HepG2 (cell line): ENCODE results near the gene RAP1GAP2. TPM values are rescaled to one million over a fixed set of nuclear protein-coding genes. Genes with fewer than 3 reads are reported as not detected.
A peak's percentile ranks its signal among the peaks of the same experiment; 100 is the strongest.

Source experiments
- ATAC-seq: fragments of 200-7000 bp; cut with Tn5 transposase; 3 replicates; pipeline ENCODE4 v1.9.1; 2020; ENCODE audit warnings: mild to moderate bottlenecking, moderate library complexity
- BruUV-seq: library from RNA; stranded (reverse); fragments of 400-500 nt; replicated peaks from 2 replicates; lab custom pipeline; 2021; lab: Mats Ljungman, UMichigan
- CTCF ChIA-PET: fragments of 300-600 bp; formaldehyde crosslinking; extraction: SDS; loops from one replicate; lab custom pipeline; 2021; ENCODE audit warnings: low total read pairs, inconsistent platforms, low intra/inter-chr PET ratio; lab: Yijun Ruan, JAX
- POLR2A ChIA-PET: fragments of 350-600 bp; sonication (Branson Sonifier 250); formaldehyde crosslinking; loops from one replicate; lab custom pipeline; 2020; ENCODE audit warnings: antibody characterized with exemption, inconsistent platforms; lab: Yijun Ruan, JAX
- DNase-seq: peaks from one replicate; pipeline ENCODE4 v3.0.0-alpha.2; 2015; ENCODE audit warnings: low spot score
- FAIRE-seq: peaks from 3 replicates; lab custom pipeline; 2011; peaks lifted over from hg19 to GRCh38; lab: Jason Lieb, UNC
- H2AFZ ChIP-seq: one replicate; pipeline ENCODE4 v1.6.1; 2011; ENCODE audit warnings: low read length, inconsistent platforms
- H3K27ac ChIP-seq: fragments of 300-600 bp; 3 replicates; pipeline ENCODE4 v1.8.0; 2011; ENCODE audit warnings: mixed run types, mild to moderate bottlenecking, mixed read lengths, low read length, inconsistent platforms; ENCODE audit not compliant: insufficient read depth; ENCODE audit errors: extremely low read length
- H3K27me3 ChIP-seq, 2 experiments: fragments of 200-600 bp in 1 of 2; 2 replicates in 1 of 2; 3 replicates in 1 of 2; pipeline versions ENCODE4 v1.6.0 to v1.8.0; 2011; ENCODE audit warnings: low read length in 2 of 2, mild to moderate bottlenecking in 2 of 2, moderate library complexity in 2 of 2, inconsistent platforms in 1 of 2; ENCODE audit not compliant: insufficient read depth in 2 of 2, control insufficient read depth in 1 of 2
- H3K36me3 ChIP-seq, 2 experiments: fragments of 200-600 bp in 1 of 2; replicated peaks in 1 of 2; 2 replicates in 1 of 2; 3 replicates in 1 of 2; pipeline versions ENCODE4 v1.5.1 to v1.8.0; 2011; ENCODE audit warnings: low read length in 2 of 2, inconsistent platforms in 1 of 2; ENCODE audit not compliant: insufficient read depth in 2 of 2, control insufficient read depth in 1 of 2
- H3K4me1 ChIP-seq: 2 replicates; pipeline ENCODE4 v1.5.1; 2012; ENCODE audit warnings: low read length, inconsistent platforms; ENCODE audit not compliant: insufficient read depth
- H3K4me2 ChIP-seq: 2 replicates; pipeline ENCODE4 v1.6.0; 2011; ENCODE audit warnings: low read depth, low read length, inconsistent platforms
- H3K4me3 ChIP-seq, 3 experiments: fragments of 200-600 bp in 1 of 3; sonication (generic), shearing (Covaris generic) in 1 of 3; replicated peaks in 1 of 3; 2 replicates each; pipeline ENCODE4 v1.5.1; 2011 to 2016; ENCODE audit warnings: low read length in 3 of 3, inconsistent platforms in 2 of 3, low read depth in 2 of 3, mild to moderate bottlenecking in 2 of 3, control low read depth in 1 of 3, mixed read lengths in 1 of 3; ENCODE audit not compliant: insufficient read depth in 1 of 3
- H3K79me2 ChIP-seq: one replicate; pipeline ENCODE4 v1.6.1; 2011; ENCODE audit warnings: low read length, inconsistent platforms; ENCODE audit not compliant: insufficient read depth
- H3K9ac ChIP-seq: 2 replicates; pipeline ENCODE4 v1.6.0; 2011; ENCODE audit warnings: mild to moderate bottlenecking, low read depth, low read length, inconsistent platforms; ENCODE audit not compliant: insufficient read depth
- H3K9me3 ChIP-seq: 2 replicates; pipeline ENCODE4 v1.5.1; 2012; ENCODE audit warnings: mild to moderate bottlenecking, low read length
- H4K20me1 ChIP-seq: 2 replicates; pipeline ENCODE4 v1.6.0; 2011; ENCODE audit warnings: inconsistent platforms, mild to moderate bottlenecking, low read length, moderate library complexity; ENCODE audit not compliant: insufficient read depth
- CCAR2 ChIP-seq: fragments of 200-400 bp; formaldehyde crosslinking; optimal IDR thresholded peaks from 2 replicates; pipeline ENCODE3; 2018; ENCODE audit warnings: low read depth, mild to moderate bottlenecking, low read length, moderate library complexity
- FOXA1 ChIP-seq, 2 experiments: fragments of 450-650 bp in 1 of 2; sonication (generic) in 1 of 2; formaldehyde crosslinking in 1 of 2; IDR thresholded peaks; 2 replicates each; pipeline versions ENCODE4 v1.4.0 to v1.6.1; 2016 to 2020; ENCODE audit warnings: missing genetic modification reagents in 1 of 2
- GPN1 ChIP-seq: sonication (generic); formaldehyde crosslinking; IDR thresholded peaks from 2 replicates; pipeline ENCODE4 v1.5.1; 2020; ENCODE audit warnings: missing genetic modification reagents, borderline replicate concordance
- JUN ChIP-seq: sonication (generic); formaldehyde crosslinking; IDR thresholded peaks from 2 replicates; pipeline ENCODE4 v1.4.0; 2020; ENCODE audit warnings: mild to moderate bottlenecking, missing genetic modification reagents
- MXD3 ChIP-seq: IDR thresholded peaks from 2 replicates; pipeline ENCODE4 v1.6.1; 2016; ENCODE audit warnings: mild to moderate bottlenecking, missing biosample characterization, missing genetic modification reagents
- MXI1 ChIP-seq: IDR thresholded peaks from 3 replicates; pipeline ENCODE4 v1.6.1; 2012; ENCODE audit warnings: low read depth, low read length, inconsistent platforms, borderline replicate concordance
- NFIC ChIP-seq: IDR thresholded peaks from 2 replicates; pipeline ENCODE4 v1.6.1; 2012; ENCODE audit warnings: mild to moderate bottlenecking, low read length, inconsistent platforms
- SMC3 ChIP-seq: IDR thresholded peaks from 2 replicates; pipeline ENCODE4 v1.6.1; 2011; ENCODE audit warnings: low read length, improper control_type of control experiment
- TCF7 ChIP-seq: sonication (generic); IDR thresholded peaks from 2 replicates; pipeline ENCODE4 v1.6.1; 2016; ENCODE audit warnings: antibody characterized with exemption, low read depth
- TRIM22 ChIP-seq: fragments of 450-650 bp; IDR thresholded peaks from 2 replicates; pipeline ENCODE4 v1.6.1; 2017
- WIZ ChIP-seq: sonication (generic); formaldehyde crosslinking; IDR thresholded peaks from 2 replicates; pipeline ENCODE4 v1.5.1; 2020; ENCODE audit warnings: mild to moderate bottlenecking, missing genetic modification reagents
- ZNF629 ChIP-seq: sonication (generic); formaldehyde crosslinking; conservative IDR thresholded peaks from 2 replicates; pipeline ENCODE4 v1.5.0; 2020; ENCODE audit warnings: missing genetic modification reagents
- ZNF652 ChIP-seq: IDR thresholded peaks from 2 replicates; pipeline ENCODE4 v1.6.1; 2016; ENCODE audit warnings: low read depth, borderline replicate concordance
- WGBS: methylation state at CpG from one replicate; pipeline ENCODE4 v1.1.6; 2017; ENCODE audit warnings: low lambda C conversion rate; 5-methylcytosine and 5-hydroxymethylcytosine counted together
- in situ Hi-C: cut with HindIII; loops from 2 replicates; pipeline ENCODE4 v1.10.0; 2017; ENCODE audit warnings: low pct_unique_long_range_greater_than_20kb; ENCODE audit not compliant: extremely low pct_ligation_motif_present
- intact Hi-C: fragments of 100-400 bp; cut with micrococcal nuclease; formaldehyde crosslinking; loops from one replicate; pipeline ENCODE4 v1.10.0; 2022; ENCODE audit not compliant: unreplicated experiment
- polyA plus RNA-seq, 8 experiments: library from polyadenylated mRNA; depleted of rRNA in 3 of 8; stranded (reverse) in 7 of 8; unstranded in 1 of 8; fragments of >200 nt; fragmentation: Illumina TruSeq in 4 of 8; extraction: Trizol in 4 of 8; gene quantifications; 2 replicates each; pipeline versions ENCODE4 v1.2.1 to v1.2.3, GENCODE V29; 2011 to 2016; ENCODE audit warnings: low read depth in 4 of 8, missing spikeins in 1 of 8, mixed read lengths in 1 of 8; ENCODE audit not compliant: insufficient read depth in 1 of 8
- total RNA-seq, 5 experiments: library from RNA; depleted of rRNA; stranded (reverse); fragments of >200 nt; fragmentation: Illumina TruSeq; extraction: Trizol; gene quantifications; 2 replicates each; pipeline ENCODE4 v1.2.3, GENCODE V29; 2016; ENCODE audit warnings: low read depth in 1 of 5
- TF ChIP-seq, protein P1 (sequence below): sonication (generic); formaldehyde crosslinking; IDR thresholded peaks from 2 replicates; pipeline ENCODE4 v1.4.0; 2020; ENCODE audit warnings: missing genetic modification reagents, borderline replicate concordance

Gene RAP1GAP2
- total and polyA plus RNA-seq, 2 of the 13 experiments (the other 11 are each of a cell fraction or from before 2014, with no cell fraction given) = 10.9 to 12.0 TPM

DNA sequence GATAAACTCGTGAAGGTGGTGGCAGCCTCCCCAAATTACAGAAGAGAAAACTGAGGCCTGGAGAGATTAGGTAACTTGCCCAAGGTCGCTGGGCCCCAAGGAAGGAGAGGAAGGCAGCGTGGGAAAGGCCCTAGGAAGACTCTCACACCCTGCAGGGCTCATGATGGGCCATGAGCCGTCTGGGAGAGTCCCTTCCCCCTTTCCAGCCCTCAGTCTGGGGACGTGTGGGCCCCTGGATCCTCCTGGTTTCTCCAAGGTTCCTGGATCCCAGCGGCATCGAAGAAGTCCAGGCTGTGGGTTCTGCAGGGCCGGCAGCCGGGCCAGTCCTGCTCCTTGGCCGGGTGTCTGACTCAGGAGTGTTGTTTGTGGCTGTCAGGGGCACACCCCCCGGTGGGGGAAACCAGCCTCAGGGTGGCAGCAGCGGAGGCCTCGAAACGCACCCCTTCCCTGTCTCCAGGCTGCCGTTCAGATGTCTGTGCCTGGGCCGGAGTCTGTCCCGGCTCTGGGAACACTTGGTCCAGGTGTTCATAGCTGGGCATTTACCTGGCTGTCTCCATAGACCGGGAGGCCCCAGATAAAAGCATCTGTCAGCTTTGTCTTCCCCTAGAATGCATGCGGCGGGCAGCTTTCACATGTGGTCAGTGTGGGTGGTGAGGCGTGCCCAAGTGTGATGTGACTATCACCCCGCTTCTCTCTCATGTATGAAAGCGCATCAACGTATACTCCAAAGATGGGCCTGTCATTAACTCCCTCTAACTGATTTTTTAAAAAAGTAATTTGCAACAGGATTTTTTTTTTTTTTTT, 3.7 kb upstream of the RAP1GAP2 start:
- H3K9ac ChIP-seq = no peak overlapping the region
- CTCF ChIA-PET = no interaction called here
- H3K27me3 ChIP-seq = peaks cover 4 to 7% of the 10 kb centered on the region in 2 experiments; a peak in 3 of 5 replicates

DNA sequence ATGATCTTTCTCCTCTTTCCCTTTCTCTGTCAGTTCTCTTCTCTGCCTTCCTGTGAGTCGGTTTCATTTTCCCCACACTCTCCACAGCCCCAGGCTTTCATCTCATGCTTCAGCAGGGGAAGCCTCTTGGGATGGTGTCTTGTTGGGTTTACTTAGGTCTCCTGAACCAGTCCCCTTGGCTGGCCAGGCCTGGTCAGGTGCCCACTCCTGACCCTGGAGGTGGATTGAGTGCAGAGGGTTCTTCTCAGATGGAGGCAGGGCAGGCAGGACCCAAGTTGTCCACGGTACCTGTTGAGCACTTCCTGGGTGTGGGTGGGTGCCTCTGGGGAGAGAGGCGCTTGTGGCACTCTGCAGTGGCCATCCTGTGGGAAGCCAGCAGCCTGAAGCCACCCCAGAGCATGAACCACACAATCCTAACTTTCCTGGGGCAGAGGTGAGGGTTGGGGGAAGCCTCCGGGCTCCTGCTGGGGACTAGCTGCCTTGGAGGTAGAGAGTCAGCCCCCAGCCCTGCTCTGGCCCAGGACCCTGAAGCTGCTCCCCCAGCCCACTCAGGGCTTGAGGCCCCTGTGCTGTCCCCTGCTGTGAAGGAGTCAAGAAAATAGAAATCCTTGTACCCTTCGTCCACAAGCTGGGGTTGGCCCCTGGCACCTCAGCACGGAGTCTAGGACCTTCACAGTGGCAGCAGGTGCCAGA, 2.0 kb upstream of the RAP1GAP2 start:
- CTCF ChIA-PET = no interaction called here
- BruUV-seq = no TSS peak
- Histone ChIP-seq H2AFZ (no peak overlapping the region), H4K20me1 (no peaks in the 10 kb centered on the region), H3K4me2 (no peak overlapping the region), H3K36me3 (no peaks in the 10 kb centered on the region), H3K4me3 (no peak overlapping the region), H3K4me1 (no peaks in the 10 kb centered on the region), H3K9me3 (no peaks in the 10 kb centered on the region), H3K9ac (no peak overlapping the region), H3K79me2 (no peaks in the 10 kb centered on the region), H3K27me3 (peaks cover 4 to 7% of the 10 kb centered on the region in 2 experiments; a peak in 3 of 5 replicates), H3K27ac (no peak overlapping the region)
- POLR2A ChIA-PET = no interaction called here
- DNase-seq (no peak), ATAC-seq (no peak), FAIRE-seq (no peak)
- in situ Hi-C loops = no loop called here
- 39% methylated on average over 3 of the region's 6 CpGs for WGBS
- intact Hi-C loops = no loop called here
- TF ChIP-seq MXI1 = no peak
- TF ChIP-seq MXD3 (CRISPR knock-in tag) = no peak
- TF ChIP-seq JUN = no peak
- no peak for TF ChIP-seq TCF7
- TF ChIP-seq, protein P1, sequence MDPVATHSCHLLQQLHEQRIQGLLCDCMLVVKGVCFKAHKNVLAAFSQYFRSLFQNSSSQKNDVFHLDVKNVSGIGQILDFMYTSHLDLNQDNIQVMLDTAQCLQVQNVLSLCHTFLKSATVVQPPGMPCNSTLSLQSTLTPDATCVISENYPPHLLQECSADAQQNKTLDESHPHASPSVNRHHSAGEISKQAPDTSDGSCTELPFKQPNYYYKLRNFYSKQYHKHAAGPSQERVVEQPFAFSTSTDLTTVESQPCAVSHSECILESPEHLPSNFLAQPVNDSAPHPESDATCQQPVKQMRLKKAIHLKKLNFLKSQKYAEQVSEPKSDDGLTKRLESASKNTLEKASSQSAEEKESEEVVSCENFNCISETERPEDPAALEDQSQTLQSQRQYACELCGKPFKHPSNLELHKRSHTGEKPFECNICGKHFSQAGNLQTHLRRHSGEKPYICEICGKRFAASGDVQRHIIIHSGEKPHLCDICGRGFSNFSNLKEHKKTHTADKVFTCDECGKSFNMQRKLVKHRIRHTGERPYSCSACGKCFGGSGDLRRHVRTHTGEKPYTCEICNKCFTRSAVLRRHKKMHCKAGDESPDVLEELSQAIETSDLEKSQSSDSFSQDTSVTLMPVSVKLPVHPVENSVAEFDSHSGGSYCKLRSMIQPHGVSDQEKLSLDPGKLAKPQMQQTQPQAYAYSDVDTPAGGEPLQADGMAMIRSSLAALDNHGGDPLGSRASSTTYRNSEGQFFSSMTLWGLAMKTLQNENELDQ (CRISPR knock-in tag) = no peak
- TF ChIP-seq CCAR2 = no peak
- TF ChIP-seq GPN1 (CRISPR knock-in tag) = no peak
- TF ChIP-seq WIZ (CRISPR knock-in tag) = no peak
- TF ChIP-seq ZNF652 (CRISPR knock-in tag) = no peak
- no peak for TF ChIP-seq NFIC
- no peak for TF ChIP-seq SMC3
- TF ChIP-seq TRIM22 = no peak

More for the DNA sequence above, 3.7 kb upstream of the RAP1GAP2 start:
- H3K27ac ChIP-seq = no peak overlapping the region
- TF ChIP-seq ZNF629 (CRISPR knock-in tag) (0 out of 2 replicates have a peak, but pooled peaks have one; percentile 13), FOXA1 (IDR thresholded peaks at IDR 0.05) (no peak), FOXA1 (CRISPR knock-in tag; IDR thresholded peaks at IDR 0.05) (no peak)
- H2AFZ ChIP-seq = no peak overlapping the region
- no peak; the same call in 2 of the 3 replicates for ATAC-seq
- H3K4me2 ChIP-seq = no peak overlapping the region
- H4K20me1 ChIP-seq = no peaks in the 10 kb centered on the region
- intact Hi-C loops (no loop called here), in situ Hi-C loops (no loop called here)
- no peak overlapping the region for H3K4me3 ChIP-seq
- H3K79me2 ChIP-seq = no peaks in the 10 kb centered on the region
- POLR2A ChIA-PET = no interaction called here
- no peaks in the 10 kb centered on the region for H3K36me3 ChIP-seq
- no peak for FAIRE-seq
- H3K4me1 ChIP-seq = no peaks in the 10 kb centered on the region
- no TSS peak for BruUV-seq
- H3K9me3 ChIP-seq = no peaks in the 10 kb centered on the region
- 34% methylated on average over 14 of the region's 24 CpGs for WGBS
- no peak for DNase-seq
